Lower leg skin (tissue), 3 donors: Measurements from ENCODE around the gene NEU3.

ENCODE experiments used
- POLR2A ChIP-seq, 2 donors: fragments of 450-650 bp; IDR thresholded peaks; one replicate each; pipeline ENCODE4 v1.6.1; 2016 to 2017; ENCODE audit warnings: antibody characterized with exemption in 2 of 2, mild to moderate bottlenecking in 1 of 2, moderate library complexity in 1 of 2
- TF ChIP-seq, protein P1 (sequence below), 3 donors: fragments of 450-650 bp; IDR thresholded peaks; one replicate each; pipeline ENCODE4 v1.5.1; 2016; ENCODE audit warnings: antibody characterized with exemption in 3 of 3, mild to moderate bottlenecking in 3 of 3, moderate library complexity in 2 of 3

DNA sequence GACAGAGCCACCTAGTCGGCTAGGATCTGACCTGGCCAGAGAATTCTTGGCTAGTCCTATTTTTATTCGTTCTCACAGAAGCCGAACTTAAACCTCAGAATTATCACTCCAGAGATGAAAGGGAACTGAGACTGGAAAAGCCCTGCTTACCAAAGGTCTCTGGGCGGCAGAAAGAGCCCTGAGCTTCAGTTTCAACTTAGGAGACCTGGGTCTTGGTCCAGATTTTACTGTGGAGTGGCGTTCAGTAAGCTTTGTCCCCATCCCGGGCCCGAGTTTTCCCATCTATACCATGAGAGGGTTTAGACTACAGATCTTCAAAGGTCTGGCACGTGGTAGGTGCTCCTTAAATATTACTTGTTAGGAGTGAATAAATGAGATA is 516 bp downstream of the NEU3 start:
- TF ChIP-seq, protein P1, sequence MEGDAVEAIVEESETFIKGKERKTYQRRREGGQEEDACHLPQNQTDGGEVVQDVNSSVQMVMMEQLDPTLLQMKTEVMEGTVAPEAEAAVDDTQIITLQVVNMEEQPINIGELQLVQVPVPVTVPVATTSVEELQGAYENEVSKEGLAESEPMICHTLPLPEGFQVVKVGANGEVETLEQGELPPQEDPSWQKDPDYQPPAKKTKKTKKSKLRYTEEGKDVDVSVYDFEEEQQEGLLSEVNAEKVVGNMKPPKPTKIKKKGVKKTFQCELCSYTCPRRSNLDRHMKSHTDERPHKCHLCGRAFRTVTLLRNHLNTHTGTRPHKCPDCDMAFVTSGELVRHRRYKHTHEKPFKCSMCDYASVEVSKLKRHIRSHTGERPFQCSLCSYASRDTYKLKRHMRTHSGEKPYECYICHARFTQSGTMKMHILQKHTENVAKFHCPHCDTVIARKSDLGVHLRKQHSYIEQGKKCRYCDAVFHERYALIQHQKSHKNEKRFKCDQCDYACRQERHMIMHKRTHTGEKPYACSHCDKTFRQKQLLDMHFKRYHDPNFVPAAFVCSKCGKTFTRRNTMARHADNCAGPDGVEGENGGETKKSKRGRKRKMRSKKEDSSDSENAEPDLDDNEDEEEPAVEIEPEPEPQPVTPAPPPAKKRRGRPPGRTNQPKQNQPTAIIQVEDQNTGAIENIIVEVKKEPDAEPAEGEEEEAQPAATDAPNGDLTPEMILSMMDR (IDR thresholded peaks at IDR 0.05): no peak
- no peak for TF ChIP-seq POLR2A (IDR thresholded peaks at IDR 0.05)
